LNCaP clone FGC (cell line): ENCODE data around the gene EYA3.

Source experiments
- DNase-seq: peaks from one replicate; pipeline ENCODE4 v3.0.0-alpha.2; 2011; ENCODE audit warnings: low read depth
- H3K4me3 ChIP-seq: 2 replicates; pipeline ENCODE4 v1.5.1; 2011; ENCODE audit warnings: mild to moderate bottlenecking, low read depth, low read length, control low read depth
- TF ChIP-seq, protein P1 (sequence below): IDR thresholded peaks from 2 replicates; pipeline ENCODE4 v1.5.1; 2012; ENCODE audit warnings: mild to moderate bottlenecking; ENCODE audit not compliant: control insufficient read depth, insufficient read depth; ENCODE audit errors: extremely low read depth

Gene EYA3

DNA sequence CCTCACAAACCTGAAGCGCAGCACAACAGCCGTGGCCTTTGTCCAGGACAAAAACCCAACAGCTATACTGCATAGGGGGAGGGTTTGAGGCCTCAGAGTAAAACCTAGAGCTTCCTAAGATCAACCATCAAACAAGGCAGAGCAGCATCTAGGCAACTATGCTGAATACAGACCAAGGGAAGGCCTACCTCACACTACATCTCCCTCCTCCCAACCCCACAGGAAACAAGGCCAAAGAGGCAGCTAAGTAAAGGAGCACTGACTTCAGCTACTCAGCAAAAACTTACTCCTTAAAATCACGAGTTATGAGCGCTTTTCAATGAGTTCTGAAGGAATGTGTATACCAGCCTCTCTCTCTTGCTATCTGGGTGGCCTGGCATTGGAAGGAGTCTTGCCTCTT is 116.3 kb downstream of the EYA3 start:
- no peak for DNase-seq
- TF ChIP-seq, protein P1, sequence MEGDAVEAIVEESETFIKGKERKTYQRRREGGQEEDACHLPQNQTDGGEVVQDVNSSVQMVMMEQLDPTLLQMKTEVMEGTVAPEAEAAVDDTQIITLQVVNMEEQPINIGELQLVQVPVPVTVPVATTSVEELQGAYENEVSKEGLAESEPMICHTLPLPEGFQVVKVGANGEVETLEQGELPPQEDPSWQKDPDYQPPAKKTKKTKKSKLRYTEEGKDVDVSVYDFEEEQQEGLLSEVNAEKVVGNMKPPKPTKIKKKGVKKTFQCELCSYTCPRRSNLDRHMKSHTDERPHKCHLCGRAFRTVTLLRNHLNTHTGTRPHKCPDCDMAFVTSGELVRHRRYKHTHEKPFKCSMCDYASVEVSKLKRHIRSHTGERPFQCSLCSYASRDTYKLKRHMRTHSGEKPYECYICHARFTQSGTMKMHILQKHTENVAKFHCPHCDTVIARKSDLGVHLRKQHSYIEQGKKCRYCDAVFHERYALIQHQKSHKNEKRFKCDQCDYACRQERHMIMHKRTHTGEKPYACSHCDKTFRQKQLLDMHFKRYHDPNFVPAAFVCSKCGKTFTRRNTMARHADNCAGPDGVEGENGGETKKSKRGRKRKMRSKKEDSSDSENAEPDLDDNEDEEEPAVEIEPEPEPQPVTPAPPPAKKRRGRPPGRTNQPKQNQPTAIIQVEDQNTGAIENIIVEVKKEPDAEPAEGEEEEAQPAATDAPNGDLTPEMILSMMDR: no peak
- H3K4me3 ChIP-seq: no peak overlapping the region

- TF ChIP-seq, protein P1: no peak
- no peak overlapping the region for H3K4me3 ChIP-seq
- peak; percentile 50 for DNase-seq
Observed at GRCh38 chr1:27971674-27972073, 116.7 kb downstream of the EYA3 start.

- no peak overlapping the region for H3K4me3 ChIP-seq
- TF ChIP-seq, protein P1: no peak
- DNase-seq: no peak
Observed at GRCh38 chr1:27970401-27970800, 118.0 kb downstream of the EYA3 start.

DNA sequence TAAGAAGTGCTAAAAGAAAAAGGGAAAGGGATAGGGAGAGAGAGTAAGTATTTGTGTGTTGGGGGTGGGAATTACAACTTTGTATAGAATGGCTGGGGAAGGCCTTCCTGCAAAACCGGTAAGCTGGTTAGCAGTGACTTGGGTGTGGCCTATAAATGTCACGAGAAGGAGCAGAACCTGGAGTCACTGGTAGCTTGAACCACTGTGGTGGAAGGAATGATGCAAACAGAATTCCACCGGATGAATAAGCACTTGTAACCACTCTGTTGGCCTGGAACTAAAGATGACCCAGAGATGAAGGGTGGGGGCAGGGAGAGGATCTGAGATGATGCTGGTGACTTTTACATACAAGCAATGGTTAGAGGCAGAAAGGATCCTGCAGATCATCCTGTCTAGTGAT is 119.7 kb downstream of the EYA3 start:
- no peak overlapping the region for H3K4me3 ChIP-seq
- TF ChIP-seq, protein P1: no peak
- DNase-seq: no peak

DNA sequence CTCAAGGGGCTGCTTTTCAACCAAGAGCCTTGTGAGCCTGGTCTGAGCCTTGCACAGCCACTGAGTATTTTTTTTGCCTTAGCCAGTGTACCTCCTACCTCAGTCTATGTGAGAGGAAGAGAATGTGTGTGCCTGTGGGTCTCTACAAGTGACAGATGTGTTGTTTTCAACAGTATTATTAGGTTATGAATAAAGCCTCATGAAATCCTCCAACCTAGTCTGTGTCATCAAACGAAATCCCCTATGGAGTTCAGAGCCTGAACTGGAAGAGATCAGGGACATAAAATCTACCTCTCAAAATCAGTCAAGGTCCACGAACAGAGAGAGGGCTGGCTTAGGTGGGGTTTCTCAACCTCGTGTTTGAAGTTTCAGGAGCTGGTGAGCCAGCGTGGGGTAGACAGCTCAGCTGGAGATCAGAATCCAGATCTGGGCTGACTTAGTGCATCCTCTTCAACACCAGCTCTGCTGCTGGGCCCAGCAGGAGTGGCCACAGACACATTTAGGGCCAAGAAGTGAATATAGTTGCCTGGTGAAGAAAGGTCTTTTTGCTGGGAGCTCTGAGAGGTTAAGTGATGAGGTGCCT is 120.4 kb downstream of the EYA3 start:
- H3K4me3 ChIP-seq: no peak overlapping the region
- DNase-seq: no peak
- TF ChIP-seq, protein P1: no peak

GRCh38 chr1:27967106-27967883 is 121.1 kb downstream of the EYA3 start:
- no peak for DNase-seq
- TF ChIP-seq, protein P1: no peak
- no peak overlapping the region for H3K4me3 ChIP-seq
